IPS-15b (cell line): ENCODE data around the gene SIMC1.
A peak's percentile ranks its signal among the peaks of the same experiment; 100 is the strongest.

Source experiments
- H3K27me3 ChIP-seq: one replicate; pipeline ENCODE4 v1.6.1; 2013; ENCODE audit warnings: low read length; ENCODE audit not compliant: control insufficient read depth, insufficient read depth
- H3K36me3 ChIP-seq: one replicate; pipeline ENCODE4 v1.6.1; 2013; ENCODE audit warnings: low read length; ENCODE audit not compliant: control insufficient read depth, insufficient read depth
- H3K4me1 ChIP-seq: one replicate; pipeline ENCODE4 v1.6.1; 2013; ENCODE audit warnings: mild to moderate bottlenecking, low read length; ENCODE audit not compliant: control insufficient read depth, insufficient read depth
- H3K4me3 ChIP-seq: one replicate; pipeline ENCODE4 v1.5.1; 2013; ENCODE audit warnings: low read depth, low read length
- H3K9ac ChIP-seq: one replicate; pipeline ENCODE4 v1.6.1; 2013; ENCODE audit warnings: low read depth, mild to moderate bottlenecking, low read length
- H3K9me3 ChIP-seq: one replicate; pipeline ENCODE4 v1.6.1; 2013; ENCODE audit warnings: mild to moderate bottlenecking, low read length; ENCODE audit not compliant: control insufficient read depth, insufficient read depth

Gene SIMC1

GRCh38 chr5:176388444-176389134, 150.4 kb downstream of the SIMC1 start, which contains the start of the genes HIGD2A and NOP16:
Gene HIGD2A, plus strand, starts transcription at chr5:176388751. Its CDS starts 69 bp downstream, at chr5:176388820.
Gene NOP16, minus strand, starts transcription at chr5:176388598. Its CDS starts 59 bp downstream, at chr5:176388539.
- Histone ChIP-seq H3K4me3 (peak within 1 kb of the TSS; percentile 95), H3K9ac (peak within 1 kb of the TSS; percentile 92), H3K4me1 (peaks cover 2% of the 10 kb centered on the region), H3K9me3 (no peaks in the 10 kb centered on the region), H3K27me3 (no peaks in the 10 kb centered on the region), H3K36me3 (peaks cover 27% of the 10 kb centered on the region)

- peak overlapping the region; percentile 95 for H3K4me3 ChIP-seq
- H3K36me3 ChIP-seq = peaks cover 18% of the 10 kb centered on the region
- peaks cover 2% of the 10 kb centered on the region for H3K4me1 ChIP-seq
Measured at GRCh38 chr5:176389135-176390123, 151.2 kb downstream of the SIMC1 start.

GRCh38 chr5:176391479-176391878, 153.3 kb downstream of the SIMC1 start:
- H3K4me1 ChIP-seq = peaks cover 2% of the 10 kb centered on the region
- peaks cover 1% of the 10 kb centered on the region for H3K36me3 ChIP-seq
- H3K9me3 ChIP-seq = no peaks in the 10 kb centered on the region
- H3K27me3 ChIP-seq = no peaks in the 10 kb centered on the region
- H3K9ac ChIP-seq = no peak overlapping the region
- H3K4me3 ChIP-seq = no peak overlapping the region

More at GRCh38 chr5:176389135-176390123, 151.2 kb downstream of the SIMC1 start:
- H3K27me3 ChIP-seq = no peaks in the 10 kb centered on the region
- peak overlapping the region; percentile 89 for H3K9ac ChIP-seq
- H3K9me3 ChIP-seq = no peaks in the 10 kb centered on the region

- H3K4me3 ChIP-seq = no peak overlapping the region
- no peaks in the 10 kb centered on the region for H3K9me3 ChIP-seq
- H3K4me1 ChIP-seq = peaks cover 2% of the 10 kb centered on the region
- H3K27me3 ChIP-seq = no peaks in the 10 kb centered on the region
- no peaks in the 10 kb centered on the region for H3K36me3 ChIP-seq
- no peak overlapping the region for H3K9ac ChIP-seq
Measured at GRCh38 chr5:176391999-176392398, 153.8 kb downstream of the SIMC1 start.

- H3K9me3 ChIP-seq = no peaks in the 10 kb centered on the region
- H3K4me3 ChIP-seq = no peak overlapping the region
- H3K4me1 ChIP-seq = no peaks in the 10 kb centered on the region
- no peaks in the 10 kb centered on the region for H3K27me3 ChIP-seq
- no peaks in the 10 kb centered on the region for H3K36me3 ChIP-seq
- H3K9ac ChIP-seq = no peak overlapping the region
Measured at GRCh38 chr5:176392526-176392925, 154.3 kb downstream of the SIMC1 start.

- Histone ChIP-seq H3K36me3 (no peaks in the 10 kb centered on the region), H3K4me3 (no peak overlapping the region), H3K27me3 (no peaks in the 10 kb centered on the region), H3K9me3 (no peaks in the 10 kb centered on the region), H3K9ac (no peak overlapping the region), H3K4me1 (no peaks in the 10 kb centered on the region)
Measured at GRCh38 chr5:176394096-176394495, 155.9 kb downstream of the SIMC1 start.

- Histone ChIP-seq H3K9ac (no peak overlapping the region), H3K9me3 (no peaks in the 10 kb centered on the region), H3K27me3 (no peaks in the 10 kb centered on the region), H3K36me3 (no peaks in the 10 kb centered on the region), H3K4me1 (no peaks in the 10 kb centered on the region), H3K4me3 (no peak overlapping the region)
Measured at GRCh38 chr5:176394881-176395675, 156.9 kb downstream of the SIMC1 start.
